Lung (tissue), 12 donors: ENCODE measurements around the gene ZNF821. TPM values are rescaled to one million over a fixed set of nuclear protein-coding genes. Genes with fewer than 3 reads are reported as not detected.

ENCODE experiments used
- ATAC-seq: fragments of 200-7000 bp; cut with Tn5 transposase; one replicate; pipeline ENCODE4 v1.9.1; 2020; ENCODE audit warnings: moderate number of reproducible peaks; ENCODE audit not compliant: insufficient read depth, low FRiP score
- DNase-seq, 3 donors: peaks; one replicate each; pipeline ENCODE4 v3.0.0-alpha.2; 2013 to 2017
- H3K27ac ChIP-seq, 2 donors: one replicate each; pipeline ENCODE4 v1.5.1; 2013; ENCODE audit warnings: mild to moderate bottlenecking in 2 of 2, moderate library complexity in 2 of 2, control low read depth in 1 of 2, inconsistent platforms in 1 of 2, low read depth in 1 of 2, low read length in 1 of 2
- H3K27me3 ChIP-seq, 3 donors: one replicate each; pipeline ENCODE4 v1.5.1; 2013; ENCODE audit warnings: low read length in 2 of 3; ENCODE audit not compliant: control insufficient read depth in 3 of 3, insufficient read depth in 3 of 3
- H3K36me3 ChIP-seq, 4 donors: one replicate each; pipeline ENCODE4 v1.5.1; 2013; ENCODE audit warnings: low read length in 4 of 4, mild to moderate bottlenecking in 1 of 4, moderate library complexity in 1 of 4; ENCODE audit not compliant: control insufficient read depth in 4 of 4, insufficient read depth in 4 of 4
- H3K4me1 ChIP-seq, 5 donors: one replicate each; pipeline ENCODE4 v1.5.1; 2013; ENCODE audit warnings: low read length in 5 of 5, mild to moderate bottlenecking in 2 of 5, moderate library complexity in 1 of 5; ENCODE audit not compliant: control insufficient read depth in 5 of 5, insufficient read depth in 5 of 5
- H3K4me3 ChIP-seq: one replicate; pipeline ENCODE4 v1.5.1; 2013; ENCODE audit warnings: mild to moderate bottlenecking, control low read depth, moderate library complexity
- H3K9ac ChIP-seq, 2 donors: one replicate each; pipeline ENCODE4 v1.5.1; 2013; ENCODE audit warnings: low read length in 2 of 2, control low read depth in 1 of 2; ENCODE audit not compliant: insufficient read depth in 1 of 2
- H3K9me3 ChIP-seq, 4 donors: one replicate each; pipeline ENCODE4 v1.5.1; 2013; ENCODE audit warnings: low read length in 3 of 4, mild to moderate bottlenecking in 1 of 4, moderate library complexity in 1 of 4; ENCODE audit not compliant: control insufficient read depth in 4 of 4, insufficient read depth in 3 of 4
- WGBS, 2 donors: extraction: QIAGEN DNeasy Blood & Tissue Kit; methylation state at CpG; one replicate each; pipeline ENCODE4 v1.1.7; 2013; 5-methylcytosine and 5-hydroxymethylcytosine counted together
- polyA plus RNA-seq, 2 donors: library from polyadenylated mRNA; stranded (reverse); fragments of 200-250 nt; gene quantifications; one replicate each; pipeline ENCODE4 v1.2.1, GENCODE V29; 2013
- total RNA-seq, 2 donors: library from RNA; depleted of rRNA in 1 of 2; stranded (reverse); fragments of >200 nt in 1 of 2; gene quantifications; one replicate each; pipeline ENCODE4 v1.2.1, GENCODE V29; 2014 to 2021
- TF ChIP-seq, protein P1 (sequence below): IDR thresholded peaks from 2 replicates; pipeline ENCODE4 v1.5.1; 2012; ENCODE audit warnings: mild to moderate bottlenecking; ENCODE audit errors: control extremely low read depth, extremely low read depth
- donor health status: control.
- donor health status: control.
- donor health status: Bipolar disorder and iron deficiency.
- donor health status: healthy.
- donor health status: DM: yes; HTN: yes; CAD: no.

The ZNF821 gene
- total and polyA plus RNA-seq, 4 donors: 3.7 to 9.8 (median 6.7) TPM

DNA sequence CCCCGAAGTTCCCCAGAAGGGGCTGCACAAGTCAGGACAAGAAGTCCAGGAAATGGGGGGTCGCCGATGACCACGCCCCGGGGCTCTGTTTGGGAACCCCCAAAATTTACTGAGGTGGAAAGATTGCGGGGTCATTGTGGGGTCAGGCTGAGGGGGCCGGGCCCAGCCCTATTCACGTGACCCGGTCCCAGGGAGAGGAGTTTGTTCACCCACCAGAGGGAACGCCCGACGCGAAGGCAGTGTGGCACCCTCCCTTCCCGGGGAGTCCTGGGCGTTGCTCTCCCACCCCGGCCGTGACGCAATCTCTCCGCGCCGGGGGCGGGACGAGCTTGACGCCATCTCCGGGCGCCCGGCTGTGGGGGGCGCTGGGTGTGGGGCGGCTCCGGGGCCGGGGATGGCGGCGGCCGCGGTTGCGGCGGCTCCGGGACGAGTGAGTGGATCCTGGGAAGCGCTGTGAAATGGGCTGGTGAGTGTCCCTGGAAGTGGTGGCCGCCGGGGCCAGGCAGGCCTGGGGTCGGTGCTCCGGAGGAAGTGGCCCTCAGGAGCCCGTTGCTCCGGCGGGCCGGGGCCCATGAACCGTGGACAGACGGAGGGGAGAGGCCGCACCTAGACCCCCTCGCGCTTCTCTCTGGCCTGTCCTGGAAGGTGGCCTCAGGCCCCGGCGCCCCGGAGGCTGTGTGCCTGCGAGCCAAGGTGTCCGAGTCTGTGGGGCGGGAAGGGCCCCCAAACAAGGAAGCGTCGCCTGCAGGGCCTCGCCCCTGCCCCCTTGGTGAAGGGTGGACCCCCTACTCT, 38.1 kb downstream of the ZNF821 start, which contains the start of gene ATXN1L:
Gene ATXN1L (plus strand): TSS at position 338 of the 792 bp plus-strand sequence. CDS start 3,765 bp downstream, outside the sequence.
- TF ChIP-seq, protein P1, sequence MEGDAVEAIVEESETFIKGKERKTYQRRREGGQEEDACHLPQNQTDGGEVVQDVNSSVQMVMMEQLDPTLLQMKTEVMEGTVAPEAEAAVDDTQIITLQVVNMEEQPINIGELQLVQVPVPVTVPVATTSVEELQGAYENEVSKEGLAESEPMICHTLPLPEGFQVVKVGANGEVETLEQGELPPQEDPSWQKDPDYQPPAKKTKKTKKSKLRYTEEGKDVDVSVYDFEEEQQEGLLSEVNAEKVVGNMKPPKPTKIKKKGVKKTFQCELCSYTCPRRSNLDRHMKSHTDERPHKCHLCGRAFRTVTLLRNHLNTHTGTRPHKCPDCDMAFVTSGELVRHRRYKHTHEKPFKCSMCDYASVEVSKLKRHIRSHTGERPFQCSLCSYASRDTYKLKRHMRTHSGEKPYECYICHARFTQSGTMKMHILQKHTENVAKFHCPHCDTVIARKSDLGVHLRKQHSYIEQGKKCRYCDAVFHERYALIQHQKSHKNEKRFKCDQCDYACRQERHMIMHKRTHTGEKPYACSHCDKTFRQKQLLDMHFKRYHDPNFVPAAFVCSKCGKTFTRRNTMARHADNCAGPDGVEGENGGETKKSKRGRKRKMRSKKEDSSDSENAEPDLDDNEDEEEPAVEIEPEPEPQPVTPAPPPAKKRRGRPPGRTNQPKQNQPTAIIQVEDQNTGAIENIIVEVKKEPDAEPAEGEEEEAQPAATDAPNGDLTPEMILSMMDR: no peak
- 0 to 1% methylated on average over 55 to 62 of the region's 62 CpGs for WGBS, 2 donors
- no peaks in the 10 kb centered on the region for H3K9me3 ChIP-seq

DNA sequence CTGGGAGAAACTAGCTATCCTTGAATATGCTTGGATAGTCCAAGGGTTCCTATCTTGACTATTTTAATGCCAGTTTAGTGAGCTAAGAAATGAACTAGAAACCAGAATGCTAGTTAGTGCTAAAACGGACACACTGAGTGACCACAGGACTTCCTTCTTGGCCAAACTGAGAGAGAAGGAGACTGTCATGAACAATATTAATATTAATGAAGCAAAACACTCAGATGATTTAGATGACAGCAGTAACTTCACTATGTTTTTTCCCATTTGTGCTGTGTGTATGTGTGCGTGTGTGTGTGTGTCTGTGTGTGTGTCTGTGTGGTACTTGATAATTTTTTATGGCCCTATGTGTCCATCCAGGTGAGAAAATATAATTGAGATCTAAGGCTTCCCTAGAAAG, 40.4 kb downstream of the ZNF821 start:
- Histone ChIP-seq H3K9ac (no peak overlapping the region), H3K9me3 (no peaks in the 10 kb centered on the region), H3K27me3 (no peaks in the 10 kb centered on the region), H3K4me1 (peaks cover 0 to 9% (median 6%) of the 10 kb centered on the region in 5 donors), H3K27ac (no peak overlapping the region), H3K36me3 (peaks cover 0 to 9% (median under 1%) of the 10 kb centered on the region in 4 donors), H3K4me3 (no peak overlapping the region)
- WGBS, 2 donors: 60 to 63% methylated on average over 2 of the region's 2 CpGs
- TF ChIP-seq, protein P1: no peak
- no peak for DNase-seq
- ATAC-seq: no peak

More for the DNA sequence above, 38.1 kb downstream of the ZNF821 start, which contains the start of gene ATXN1L:
- DNase-seq: peak; percentile 93 to 94 (median 94)
- Histone ChIP-seq H3K27me3 (no peaks in the 10 kb centered on the region), H3K36me3 (peaks cover 9 to 22% (median 15%) of the 10 kb centered on the region in 4 donors), H3K27ac (peak within 1 kb of the TSS; percentile 65 to 95), H3K9ac (peak within 1 kb of the TSS; percentile 92 to 97), H3K4me1 (peaks cover 0 to 9% (median 6%) of the 10 kb centered on the region in 5 donors), H3K4me3 (peak within 1 kb of the TSS; percentile 100)
- ATAC-seq: peak; percentile 99

DNA sequence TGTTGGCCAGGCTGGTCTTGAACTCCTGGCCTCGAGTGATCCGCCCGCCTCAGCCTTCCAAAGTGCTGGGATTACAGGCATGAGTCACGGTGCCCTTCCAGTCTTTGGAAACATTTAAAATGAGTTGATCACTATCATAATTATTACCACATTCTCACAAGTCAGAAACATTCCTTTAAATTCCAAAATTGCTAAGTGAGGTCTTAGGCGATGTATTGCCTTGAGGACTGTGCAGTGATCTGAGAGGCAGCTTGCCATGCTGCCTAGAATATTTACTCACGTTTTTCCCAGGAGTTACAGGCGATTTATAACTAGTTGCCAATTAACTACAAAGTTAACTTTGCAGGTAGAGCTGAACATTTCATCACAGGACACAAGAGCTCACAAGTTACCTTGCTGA, 43.9 kb downstream of the ZNF821 start:
- H3K9me3 ChIP-seq: no peaks in the 10 kb centered on the region
- ATAC-seq: no peak
- no peak overlapping the region for H3K9ac ChIP-seq
- 74 to 81% methylated on average over 7 of the region's 7 CpGs for WGBS, 2 donors
- H3K36me3 ChIP-seq: no peaks in the 10 kb centered on the region
- DNase-seq: no peak
- H3K27me3 ChIP-seq: no peaks in the 10 kb centered on the region
- no peaks in the 10 kb centered on the region for H3K4me1 ChIP-seq
- no peak overlapping the region for H3K4me3 ChIP-seq
- TF ChIP-seq, protein P1: no peak
- no peak overlapping the region for H3K27ac ChIP-seq
